ENCODE results near the gene COLEC12.

COLEC12 gene

DNA sequence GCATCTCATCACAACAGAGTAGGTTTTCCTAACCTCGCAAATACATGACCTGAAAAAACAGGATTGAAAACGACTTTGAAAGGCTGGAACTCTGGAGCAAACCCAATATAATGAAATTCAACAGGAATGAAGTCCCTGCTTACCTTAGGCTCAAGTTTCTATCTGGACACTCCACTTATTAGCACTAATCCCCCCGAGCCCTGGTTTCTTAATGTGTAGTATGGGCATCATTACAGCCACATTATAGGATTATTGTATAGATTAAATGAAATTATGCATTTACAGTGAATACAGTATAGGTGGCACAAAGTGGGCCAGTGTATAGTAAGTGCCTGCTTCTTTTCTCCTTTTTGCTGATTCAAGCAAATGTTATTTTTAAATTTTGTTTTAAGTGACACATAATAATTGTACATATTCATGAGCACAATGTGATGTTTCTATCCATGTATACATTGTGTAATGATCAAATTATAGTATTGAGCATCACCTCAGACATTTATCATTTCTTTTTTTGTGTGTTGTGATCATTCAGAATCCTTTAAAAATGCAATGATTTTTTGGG is 118.0 kb downstream of the COLEC12 start:
- no peak for DNase-seq

- DNase-seq: no peak
These were observed 120.7 kb downstream of the COLEC12 start for GRCh38 chr18:379681-380330.

- DNase-seq: no peak
These were observed 122.4 kb downstream of the COLEC12 start for GRCh38 chr18:378079-378478.

DNA sequence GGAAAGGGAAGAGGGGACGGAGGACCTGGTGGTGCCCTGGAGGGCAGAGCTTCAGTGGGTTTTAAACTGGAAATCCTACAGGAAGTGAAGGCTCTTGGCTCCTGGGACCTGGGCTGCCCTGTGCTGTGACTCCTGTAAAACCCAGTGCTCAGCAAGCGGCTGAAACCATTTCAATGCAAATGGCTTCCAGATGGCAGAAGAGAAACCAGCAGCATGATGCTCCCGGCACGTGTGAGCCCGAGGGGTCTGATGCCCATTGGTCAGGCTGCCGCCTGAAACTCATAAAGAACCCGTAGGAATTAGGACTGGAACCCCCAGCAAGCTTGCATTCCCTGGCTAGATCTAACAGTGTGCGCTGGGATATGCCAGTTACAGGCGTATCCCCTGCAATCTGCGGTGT is 123.4 kb downstream of the COLEC12 start:
- no peak for DNase-seq

DNA sequence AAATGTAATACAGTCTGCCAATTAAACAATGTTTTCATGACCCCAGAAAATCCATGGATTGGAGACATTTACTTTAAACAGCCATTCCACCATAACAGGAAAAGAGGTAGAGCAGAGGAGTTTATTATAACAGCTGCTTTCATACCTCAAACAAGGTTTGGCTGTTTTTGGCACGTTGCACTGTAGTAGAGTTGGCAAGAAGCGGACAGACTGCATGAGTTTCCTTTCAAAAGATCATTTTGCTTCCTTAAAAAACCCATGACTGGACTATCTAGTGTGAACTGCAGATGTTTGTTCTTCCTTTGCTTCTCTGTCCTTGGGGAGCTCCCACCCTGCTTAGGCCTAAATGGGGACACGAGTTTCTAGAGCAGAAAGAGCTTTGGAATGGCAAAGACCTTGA is 124.2 kb downstream of the COLEC12 start:
- no peak for DNase-seq

GRCh38 chr18:374721-375168 is 125.8 kb downstream of the COLEC12 start:
- DNase-seq: no peak

- no peak for DNase-seq
These were observed 126.7 kb downstream of the COLEC12 start for GRCh38 chr18:373780-374179.

- no peak for DNase-seq
These were observed 128.9 kb downstream of the COLEC12 start for GRCh38 chr18:371609-371982.

GRCh38 chr18:370751-371608 is 129.5 kb downstream of the COLEC12 start:
- DNase-seq: no peak

- no peak for DNase-seq
These were observed 131.1 kb downstream of the COLEC12 start for GRCh38 chr18:369224-370015.

GRCh38 chr18:366466-367061 is 133.9 kb downstream of the COLEC12 start:
- DNase-seq: no peak

DNA sequence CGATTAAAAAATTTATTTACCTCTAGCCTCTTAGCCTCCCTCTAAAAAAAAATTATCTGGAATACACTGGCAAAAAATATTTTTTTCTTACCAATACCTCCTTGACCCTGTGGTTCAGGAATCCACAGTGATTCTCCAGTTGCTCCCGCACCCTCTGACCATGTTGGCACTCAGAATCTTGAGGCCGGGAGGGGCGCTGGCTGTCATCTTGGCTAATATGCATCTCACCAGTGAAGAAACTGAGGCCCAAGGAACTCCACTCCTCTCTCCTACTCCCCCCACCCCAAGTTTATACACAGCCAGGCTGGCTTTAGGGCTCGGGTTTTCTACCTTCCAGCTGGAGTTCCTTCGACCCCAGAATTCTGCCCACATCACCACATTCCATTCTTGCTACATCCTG is 134.8 kb downstream of the COLEC12 start:
- DNase-seq: no peak

- DNase-seq: no peak
These were observed 136.2 kb downstream of the COLEC12 start for GRCh38 chr18:364256-364826.

- no peak for DNase-seq
These were observed 137.0 kb downstream of the COLEC12 start for GRCh38 chr18:363301-364085.

DNA sequence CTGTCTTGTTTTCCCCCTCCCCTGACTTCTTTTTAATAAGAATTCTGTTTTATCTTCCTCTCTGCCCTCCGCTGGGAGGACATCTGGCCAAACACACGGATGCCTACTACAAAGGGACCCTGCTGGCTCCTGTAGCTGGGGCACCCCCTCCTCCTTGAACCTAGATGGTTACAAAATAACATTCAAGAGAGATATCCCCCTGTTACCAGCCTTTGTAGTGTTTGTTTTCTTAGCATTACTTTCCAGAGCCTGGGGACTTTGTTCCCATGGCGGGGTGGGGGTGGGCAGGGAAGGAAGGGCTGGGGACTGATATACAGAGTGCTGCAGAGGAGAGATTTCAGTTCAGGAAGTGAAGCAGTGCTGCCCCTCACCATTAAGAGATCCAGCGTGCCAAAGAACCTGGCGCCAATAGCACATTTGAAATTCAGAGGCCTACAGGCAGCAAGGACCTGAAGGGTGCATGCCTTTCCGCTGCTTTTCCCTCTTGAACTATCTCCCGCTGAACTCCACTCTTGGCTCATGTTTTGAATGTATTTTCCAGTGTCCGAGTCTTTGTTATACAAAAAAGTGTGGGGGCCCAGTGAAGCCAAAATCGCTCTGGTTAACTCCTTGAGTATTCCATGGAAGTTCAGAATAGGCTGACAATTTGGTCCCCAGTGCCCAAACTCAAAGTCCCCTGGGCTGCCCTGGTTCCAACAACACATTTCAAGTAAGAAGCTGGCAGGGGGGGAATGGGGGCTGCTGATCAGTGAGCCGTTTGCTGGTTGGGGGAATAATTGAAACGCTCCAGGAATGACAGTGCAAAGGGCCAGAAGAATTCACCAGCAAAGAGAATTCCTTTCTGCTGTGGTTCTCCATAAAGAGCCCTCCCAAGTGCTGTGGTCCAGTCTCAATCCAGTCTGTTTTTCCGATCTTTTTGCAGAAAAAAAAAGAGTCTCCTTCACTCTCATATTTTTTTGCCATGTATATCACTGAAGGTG is 137.9 kb downstream of the COLEC12 start:
- no peak for DNase-seq

GRCh38 chr18:361941-362310 is 138.6 kb downstream of the COLEC12 start:
- DNase-seq: no peak

- DNase-seq: no peak
These were observed 139.3 kb downstream of the COLEC12 start for GRCh38 chr18:361100-361732.

DNA sequence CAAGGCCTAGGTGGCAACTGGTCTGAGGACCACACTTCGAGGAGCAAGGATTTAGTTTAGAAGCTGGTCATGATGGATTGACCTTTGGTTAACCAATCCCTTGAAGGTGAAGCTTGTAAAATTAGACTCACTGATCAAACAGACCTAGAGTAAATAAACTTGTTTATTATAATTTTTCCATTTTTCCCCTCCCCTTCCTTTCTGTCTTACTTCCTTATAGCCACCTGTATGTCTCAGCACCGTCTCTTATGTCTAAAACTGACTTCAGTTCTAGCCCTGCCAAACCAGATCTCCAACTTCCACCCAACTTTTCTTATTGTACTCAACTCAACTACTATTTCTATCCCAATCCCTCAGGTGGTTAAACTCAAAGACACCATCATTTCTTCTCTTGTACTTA is 139.8 kb downstream of the COLEC12 start:
- DNase-seq: no peak

DNA sequence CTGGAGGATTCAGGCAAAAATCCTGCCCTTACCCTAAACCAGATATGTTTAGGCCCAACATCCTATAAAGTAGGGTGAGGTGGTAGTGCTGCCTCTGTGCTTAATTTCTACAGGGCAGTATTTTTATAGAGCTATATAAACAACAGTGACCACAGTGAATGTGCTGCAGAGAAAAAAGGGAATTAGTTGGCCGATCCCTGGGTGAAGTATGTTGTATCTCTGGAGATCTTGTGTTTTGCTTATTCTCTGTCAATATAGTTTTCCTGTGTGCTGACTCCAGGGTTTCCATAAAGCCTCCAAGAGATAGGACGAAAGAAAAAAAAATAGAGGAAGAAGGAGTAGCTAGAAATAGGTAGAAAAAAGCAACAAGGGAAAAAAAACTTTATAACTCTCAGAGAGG is 143.7 kb downstream of the COLEC12 start:
- no peak for DNase-seq

DNA sequence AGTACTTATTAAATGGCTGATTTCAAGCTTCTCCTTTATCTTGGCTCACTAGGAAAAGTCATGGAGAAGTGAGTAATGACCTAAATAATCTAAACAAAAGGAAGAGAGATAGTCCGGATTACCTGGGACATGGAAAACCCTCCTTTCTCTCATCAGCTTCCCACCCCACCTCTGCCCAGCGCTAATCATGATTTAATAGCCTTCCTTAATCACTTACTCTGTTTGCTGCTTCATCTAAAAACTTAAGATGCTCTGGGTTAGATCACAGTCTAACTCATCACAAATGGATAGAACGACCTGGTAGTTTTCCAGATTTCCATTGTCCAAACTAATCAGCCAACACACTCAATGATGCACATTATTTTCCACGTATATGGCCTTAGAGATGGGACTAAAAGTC is 144.8 kb downstream of the COLEC12 start:
- no peak for DNase-seq
